Gastrocnemius medialis (tissue), 4 donors: Measurements from ENCODE around the gene MMRN2.

Experiments used
- POLR2A ChIP-seq, 2 donors: fragments of 450-650 bp; IDR thresholded peaks; one replicate each; pipeline ENCODE4 v1.6.1; 2017; ENCODE audit warnings: antibody characterized with exemption in 2 of 2, mild to moderate bottlenecking in 2 of 2, moderate library complexity in 2 of 2
- TF ChIP-seq, protein P1 (sequence below), 5 experiments: fragments of 450-650 bp in 3 of 5; fragments of 200-600 bp in 2 of 5; sonication (generic) in 2 of 5; IDR thresholded peaks in 4 of 5; conservative IDR thresholded peaks in 1 of 5; 1 replicate in 4 of 5; 2 replicates in 1 of 5; pipeline ENCODE4 v1.5.1; 2016 to 2019; ENCODE audit warnings: antibody characterized with exemption in 5 of 5, mild to moderate bottlenecking in 3 of 5, moderate library complexity in 3 of 5

GRCh38 chr10:86929468-86930380 lies 27.7 kb downstream of the MMRN2 start:
- TF ChIP-seq, protein P1, sequence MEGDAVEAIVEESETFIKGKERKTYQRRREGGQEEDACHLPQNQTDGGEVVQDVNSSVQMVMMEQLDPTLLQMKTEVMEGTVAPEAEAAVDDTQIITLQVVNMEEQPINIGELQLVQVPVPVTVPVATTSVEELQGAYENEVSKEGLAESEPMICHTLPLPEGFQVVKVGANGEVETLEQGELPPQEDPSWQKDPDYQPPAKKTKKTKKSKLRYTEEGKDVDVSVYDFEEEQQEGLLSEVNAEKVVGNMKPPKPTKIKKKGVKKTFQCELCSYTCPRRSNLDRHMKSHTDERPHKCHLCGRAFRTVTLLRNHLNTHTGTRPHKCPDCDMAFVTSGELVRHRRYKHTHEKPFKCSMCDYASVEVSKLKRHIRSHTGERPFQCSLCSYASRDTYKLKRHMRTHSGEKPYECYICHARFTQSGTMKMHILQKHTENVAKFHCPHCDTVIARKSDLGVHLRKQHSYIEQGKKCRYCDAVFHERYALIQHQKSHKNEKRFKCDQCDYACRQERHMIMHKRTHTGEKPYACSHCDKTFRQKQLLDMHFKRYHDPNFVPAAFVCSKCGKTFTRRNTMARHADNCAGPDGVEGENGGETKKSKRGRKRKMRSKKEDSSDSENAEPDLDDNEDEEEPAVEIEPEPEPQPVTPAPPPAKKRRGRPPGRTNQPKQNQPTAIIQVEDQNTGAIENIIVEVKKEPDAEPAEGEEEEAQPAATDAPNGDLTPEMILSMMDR (IDR thresholded peaks at IDR 0.05 in 4 of 5, conservative IDR thresholded peaks at IDR 0.05 in 1 of 5) = no peak
- no peak for TF ChIP-seq POLR2A (IDR thresholded peaks at IDR 0.05)
